ENCODE results near the gene ISG20.

Gene ISG20

DNA sequence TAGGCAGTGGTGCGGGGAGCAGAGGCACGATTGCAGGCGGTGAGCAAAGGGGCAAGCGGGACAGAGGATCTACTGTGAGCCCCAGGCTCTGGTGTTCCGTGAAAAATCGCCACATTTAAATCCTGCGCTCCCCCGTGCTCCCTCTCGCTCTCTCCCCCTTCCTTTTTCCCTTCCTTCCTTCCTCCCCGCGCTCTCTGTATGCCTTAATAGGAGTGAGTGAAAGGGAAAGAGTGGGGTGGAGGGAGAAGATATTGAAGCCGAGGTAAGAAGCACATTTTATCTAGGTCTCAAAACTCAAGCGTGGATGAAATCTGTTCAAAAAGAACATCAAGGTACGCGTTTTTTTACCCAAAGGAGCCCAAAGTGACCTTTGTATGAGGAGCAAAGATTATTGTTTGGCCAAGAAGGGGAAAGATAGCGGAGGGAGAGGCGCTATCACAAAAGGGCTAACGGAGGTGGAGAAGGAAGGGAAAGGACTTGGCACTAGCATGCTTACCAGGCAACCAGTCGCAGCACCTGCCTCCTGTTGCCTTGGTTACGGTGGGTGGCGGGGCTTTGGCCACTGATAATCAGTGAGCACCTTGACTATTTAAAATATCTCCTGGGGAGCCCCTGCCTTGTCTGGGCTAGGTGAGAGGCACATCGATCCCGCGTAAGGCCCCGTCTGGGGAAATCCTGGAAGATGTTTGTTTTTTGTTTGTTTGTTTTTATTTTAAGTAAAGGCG is 32.6 kb upstream of the ISG20 start:
- TF ChIP-seq, protein P1, sequence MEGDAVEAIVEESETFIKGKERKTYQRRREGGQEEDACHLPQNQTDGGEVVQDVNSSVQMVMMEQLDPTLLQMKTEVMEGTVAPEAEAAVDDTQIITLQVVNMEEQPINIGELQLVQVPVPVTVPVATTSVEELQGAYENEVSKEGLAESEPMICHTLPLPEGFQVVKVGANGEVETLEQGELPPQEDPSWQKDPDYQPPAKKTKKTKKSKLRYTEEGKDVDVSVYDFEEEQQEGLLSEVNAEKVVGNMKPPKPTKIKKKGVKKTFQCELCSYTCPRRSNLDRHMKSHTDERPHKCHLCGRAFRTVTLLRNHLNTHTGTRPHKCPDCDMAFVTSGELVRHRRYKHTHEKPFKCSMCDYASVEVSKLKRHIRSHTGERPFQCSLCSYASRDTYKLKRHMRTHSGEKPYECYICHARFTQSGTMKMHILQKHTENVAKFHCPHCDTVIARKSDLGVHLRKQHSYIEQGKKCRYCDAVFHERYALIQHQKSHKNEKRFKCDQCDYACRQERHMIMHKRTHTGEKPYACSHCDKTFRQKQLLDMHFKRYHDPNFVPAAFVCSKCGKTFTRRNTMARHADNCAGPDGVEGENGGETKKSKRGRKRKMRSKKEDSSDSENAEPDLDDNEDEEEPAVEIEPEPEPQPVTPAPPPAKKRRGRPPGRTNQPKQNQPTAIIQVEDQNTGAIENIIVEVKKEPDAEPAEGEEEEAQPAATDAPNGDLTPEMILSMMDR (IDR thresholded peaks at IDR 0.05; ENCODE audit: extremely low read depth, insufficient read depth, missing control alignments) = no peak
- no peak for DNase-seq (ENCODE audit: low spot score)
- in situ Hi-C loops (cut with MboI; ENCODE audit: low pct_unique_long_range_greater_than_20kb, low sequenced_read_pairs, unreplicated experiment) = no loop called here

- in situ Hi-C loops (cut with MboI; ENCODE audit: low pct_unique_long_range_greater_than_20kb, low sequenced_read_pairs, unreplicated experiment) = no loop called here
- TF ChIP-seq, protein P1 (IDR thresholded peaks at IDR 0.05; ENCODE audit: extremely low read depth, insufficient read depth, missing control alignments) = no peak
- DNase-seq (ENCODE audit: low spot score) = no peak
Measured at GRCh38 chr15:88607951-88608350, 30.9 kb upstream of the ISG20 start.

DNA sequence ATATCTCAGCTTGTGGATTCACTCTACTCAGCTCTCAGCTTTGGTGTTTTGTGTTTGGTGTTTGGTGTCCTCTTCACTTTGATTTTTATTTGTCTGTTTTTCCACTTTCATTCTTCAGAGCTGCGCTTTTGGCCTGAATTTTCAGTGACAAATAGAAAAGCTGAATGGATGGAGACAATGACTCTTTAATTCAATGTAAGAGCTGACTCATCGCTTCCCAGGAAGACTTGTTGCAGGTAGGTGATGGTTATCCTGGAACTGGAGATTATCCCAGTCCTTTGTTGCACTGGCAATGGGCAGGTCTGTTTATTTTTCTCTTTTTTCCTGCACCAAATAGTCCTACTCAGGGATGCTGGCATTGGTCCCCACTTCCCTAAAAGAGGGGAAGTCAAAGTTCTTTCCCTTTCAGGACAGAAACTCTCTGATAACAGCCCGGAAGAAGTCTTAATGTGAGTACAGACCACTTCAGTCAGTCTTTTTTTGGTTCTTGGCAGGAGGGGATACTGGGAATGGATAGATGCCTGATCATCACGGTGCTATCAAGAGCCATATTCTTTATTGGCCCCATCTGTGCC is 30.1 kb upstream of the ISG20 start:
- in situ Hi-C loops (cut with MboI; ENCODE audit: low pct_unique_long_range_greater_than_20kb, low sequenced_read_pairs, unreplicated experiment) = no loop called here
- TF ChIP-seq, protein P1 (IDR thresholded peaks at IDR 0.05; ENCODE audit: extremely low read depth, insufficient read depth, missing control alignments) = no peak
- no peak for DNase-seq (ENCODE audit: low spot score)

DNA sequence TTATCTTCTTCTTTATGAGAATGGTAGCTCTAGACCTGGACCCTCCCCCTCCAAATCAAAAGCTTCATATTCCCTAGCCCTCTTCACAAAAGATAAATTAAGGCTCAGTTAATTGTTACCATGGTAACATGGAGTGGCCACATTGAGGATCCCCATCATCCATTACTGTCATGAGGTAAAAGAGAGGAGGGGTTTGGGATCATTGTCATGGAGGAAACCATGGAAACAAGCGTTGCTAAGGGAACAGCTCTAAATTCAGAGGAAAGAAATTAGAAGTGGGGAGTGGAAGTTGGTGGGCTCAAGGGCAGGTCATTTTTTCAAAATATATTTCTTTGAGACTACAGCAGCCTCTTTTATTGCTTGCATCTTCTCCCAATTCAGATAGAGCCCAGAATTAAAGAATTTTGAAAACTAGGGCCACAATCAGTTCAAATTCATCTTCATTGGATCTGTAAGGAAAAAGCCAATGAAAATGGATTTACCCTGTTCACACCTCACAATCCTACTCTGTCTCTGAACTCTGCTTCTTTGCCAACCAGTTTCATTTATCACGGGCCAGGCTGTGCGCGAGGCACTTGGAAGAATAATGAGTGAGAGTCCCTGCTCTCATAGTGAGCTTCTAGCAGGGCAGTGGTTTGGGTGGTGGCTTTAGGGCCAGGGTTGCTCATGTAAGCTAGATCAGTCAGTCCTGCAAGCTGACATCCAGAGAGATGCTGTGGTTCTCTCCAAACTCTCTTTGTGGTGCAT is 29.3 kb upstream of the ISG20 start:
- TF ChIP-seq, protein P1 (IDR thresholded peaks at IDR 0.05; ENCODE audit: extremely low read depth, insufficient read depth, missing control alignments) = no peak
- in situ Hi-C loops (cut with MboI; ENCODE audit: low pct_unique_long_range_greater_than_20kb, low sequenced_read_pairs, unreplicated experiment) = no loop called here
- no peak for DNase-seq (ENCODE audit: low spot score)

DNA sequence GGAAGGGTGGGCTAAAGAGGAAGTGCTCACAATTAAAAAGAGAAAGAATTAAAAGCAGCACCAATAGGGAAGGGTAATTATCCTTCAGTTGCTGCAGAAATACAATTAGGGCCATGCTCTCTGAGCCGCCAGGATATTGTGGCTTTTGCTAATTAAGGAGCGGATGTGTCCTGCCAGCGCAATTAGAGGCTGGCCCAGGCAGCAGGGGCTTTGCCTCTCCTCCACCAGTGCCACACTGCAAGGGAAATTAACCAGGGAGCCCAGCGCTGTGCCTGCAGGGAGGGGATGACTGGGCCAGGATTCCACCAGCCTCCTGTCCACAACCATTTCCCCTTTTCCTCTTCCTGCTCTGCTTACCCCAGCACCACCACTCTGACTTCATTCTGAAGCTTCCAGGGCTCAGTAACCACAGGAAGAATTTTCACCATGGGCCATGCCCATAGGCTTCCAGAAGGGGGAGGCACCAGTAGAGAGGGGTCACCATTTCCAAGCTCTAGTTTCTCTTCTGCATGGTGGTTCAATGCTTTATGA is 28.1 kb upstream of the ISG20 start:
- TF ChIP-seq, protein P1 (IDR thresholded peaks at IDR 0.05; ENCODE audit: extremely low read depth, insufficient read depth, missing control alignments) = no peak
- in situ Hi-C loops (cut with MboI; ENCODE audit: low pct_unique_long_range_greater_than_20kb, low sequenced_read_pairs, unreplicated experiment) = no loop called here
- no peak for DNase-seq (ENCODE audit: low spot score)

- DNase-seq (ENCODE audit: low spot score) = no peak
- in situ Hi-C loops (cut with MboI; ENCODE audit: low pct_unique_long_range_greater_than_20kb, low sequenced_read_pairs, unreplicated experiment) = no loop called here
- TF ChIP-seq, protein P1 (IDR thresholded peaks at IDR 0.05; ENCODE audit: extremely low read depth, insufficient read depth, missing control alignments) = no peak
Measured at GRCh38 chr15:88612186-88612796, 26.5 kb upstream of the ISG20 start.
